NCI-H2081 treated with DMSO at 0.1 percent for 48 hours (cell line): ENCODE results near the gene STAT6.

Source experiments
- DNase-seq: peaks from one replicate; lab custom pipeline; 2025; lab: John Stamatoyannopoulos, UW

The STAT6 gene

GRCh38 chr12:57145460-57146059 lies 34.4 kb upstream of the STAT6 start:
- DNase-seq = no peak

DNA sequence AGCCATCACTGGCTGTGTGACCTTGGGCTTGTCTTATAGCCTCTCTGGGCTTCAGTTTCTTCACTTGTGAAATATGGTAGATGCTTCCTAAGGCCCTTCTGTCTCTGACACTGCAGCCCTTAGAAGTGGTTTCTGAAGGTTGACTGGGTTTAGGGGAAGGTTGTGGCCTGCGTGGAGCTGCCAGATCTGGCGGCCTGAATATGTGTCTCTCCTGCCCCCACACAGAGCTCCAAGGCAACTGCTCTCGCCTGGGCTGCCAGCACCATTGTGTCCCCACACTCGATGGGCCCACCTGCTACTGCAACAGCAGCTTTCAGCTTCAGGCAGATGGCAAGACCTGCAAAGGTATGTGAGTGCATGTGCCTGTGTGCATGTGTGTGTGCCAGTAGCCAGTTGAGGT lies 32.3 kb upstream of the STAT6 start:
- no peak for DNase-seq

DNA sequence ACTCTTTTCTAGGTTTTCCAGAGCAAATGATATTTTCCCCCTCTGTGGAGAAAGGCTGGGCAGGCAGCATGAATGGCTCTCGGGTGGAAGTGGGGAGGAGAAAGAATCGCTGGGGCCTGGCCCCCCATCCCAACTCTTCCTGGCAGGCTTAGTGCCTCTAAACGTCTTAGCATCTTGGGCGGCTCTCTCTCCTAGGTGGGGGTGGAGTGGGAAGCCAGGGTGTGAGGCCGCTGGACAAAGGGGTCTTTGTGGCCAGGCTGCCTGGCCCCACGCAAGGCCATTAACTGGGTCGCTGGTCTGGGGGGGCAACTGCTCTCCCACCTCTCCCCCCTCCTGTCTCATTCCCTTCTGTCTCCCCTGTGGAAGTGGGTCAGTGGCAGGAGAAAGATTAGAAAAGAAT lies 31.6 kb upstream of the STAT6 start:
- DNase-seq = no peak

DNA sequence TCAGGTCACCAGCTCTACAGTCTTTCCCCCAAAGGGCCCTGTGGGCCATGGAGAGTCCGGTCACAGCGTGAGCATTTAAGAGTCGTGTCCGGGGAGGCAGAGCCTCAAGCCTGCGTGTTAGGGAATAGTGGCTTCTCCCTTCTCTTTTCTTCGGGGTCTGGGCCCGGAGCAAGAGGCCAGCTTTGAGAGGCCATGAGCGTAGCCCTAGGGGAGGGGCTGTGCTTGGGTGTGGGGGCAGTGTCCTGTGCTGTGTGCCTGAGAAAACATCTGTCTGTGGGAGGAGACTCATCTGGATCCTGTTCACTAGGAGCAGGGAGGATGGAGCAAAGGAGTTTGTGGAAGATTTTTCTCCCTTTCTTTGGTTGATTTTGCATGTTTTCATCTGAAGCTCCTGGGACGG lies 31.0 kb upstream of the STAT6 start:
- DNase-seq = no peak

- DNase-seq = no peak
Measured at GRCh38 chr12:57141249-57141648, 30.1 kb upstream of the STAT6 start.

GRCh38 chr12:57139796-57140649 lies 28.9 kb upstream of the STAT6 start:
- DNase-seq = no peak

GRCh38 chr12:57138526-57139272 lies 27.5 kb upstream of the STAT6 start:
- no peak for DNase-seq

DNA sequence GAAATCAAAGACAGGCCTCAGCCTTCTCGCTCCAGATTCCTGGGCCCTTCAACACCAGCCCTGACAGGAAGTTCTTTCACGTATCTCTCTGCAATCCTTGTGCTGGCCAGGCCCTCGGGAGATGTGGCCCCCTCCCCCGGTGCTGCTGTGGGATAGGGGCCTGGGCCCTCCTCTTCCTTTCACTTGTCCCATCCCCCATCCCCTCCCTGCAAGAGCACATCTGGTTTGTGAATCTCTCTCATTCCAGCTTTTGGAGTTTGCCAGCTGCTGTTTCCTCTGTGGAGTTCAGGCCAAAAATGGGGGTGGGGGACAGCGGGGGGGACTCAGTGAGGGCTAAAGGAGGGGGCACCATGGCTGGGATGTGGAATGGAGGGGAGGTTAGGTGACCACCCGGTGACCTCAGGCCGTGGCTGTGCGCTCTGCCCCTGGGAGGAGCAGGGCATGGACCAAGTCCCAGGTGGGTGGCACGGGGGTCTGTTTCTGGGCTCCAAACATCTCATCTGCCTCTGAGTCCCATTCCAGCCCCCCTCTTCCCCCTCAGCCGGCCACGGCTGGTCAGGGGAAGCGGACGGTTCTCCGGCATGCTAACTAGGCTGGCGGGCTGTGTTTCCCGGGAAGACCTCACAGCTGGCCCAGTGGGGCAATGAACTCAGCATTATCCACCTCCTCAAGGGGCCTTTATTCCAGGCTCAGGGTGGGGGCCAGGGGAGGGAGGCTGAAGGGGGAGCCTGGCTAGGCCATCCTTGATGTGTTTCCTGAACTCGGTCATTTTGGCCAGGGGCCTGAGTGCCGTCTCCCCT lies 24.6 kb upstream of the STAT6 start:
- DNase-seq = no peak

DNA sequence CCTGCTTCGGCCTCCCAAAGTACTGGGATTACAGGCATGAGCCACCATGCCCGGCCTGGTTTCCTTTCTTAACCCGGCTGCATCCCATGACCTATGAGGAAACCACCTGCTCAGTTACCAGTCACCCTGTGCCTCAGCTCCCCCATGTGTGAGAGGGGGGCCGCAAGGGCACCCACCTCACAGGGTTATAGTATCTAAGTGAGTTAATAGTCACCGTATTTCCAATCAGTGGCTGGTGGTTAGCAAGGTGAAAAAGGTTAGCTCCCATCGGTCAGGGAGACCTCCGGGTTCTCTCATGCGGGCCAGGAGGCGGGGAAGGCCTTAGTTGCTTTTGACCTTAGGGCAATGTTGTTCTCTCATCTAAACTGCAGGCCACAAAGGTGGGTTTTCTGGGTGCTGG lies 23.8 kb upstream of the STAT6 start:
- no peak for DNase-seq

DNA sequence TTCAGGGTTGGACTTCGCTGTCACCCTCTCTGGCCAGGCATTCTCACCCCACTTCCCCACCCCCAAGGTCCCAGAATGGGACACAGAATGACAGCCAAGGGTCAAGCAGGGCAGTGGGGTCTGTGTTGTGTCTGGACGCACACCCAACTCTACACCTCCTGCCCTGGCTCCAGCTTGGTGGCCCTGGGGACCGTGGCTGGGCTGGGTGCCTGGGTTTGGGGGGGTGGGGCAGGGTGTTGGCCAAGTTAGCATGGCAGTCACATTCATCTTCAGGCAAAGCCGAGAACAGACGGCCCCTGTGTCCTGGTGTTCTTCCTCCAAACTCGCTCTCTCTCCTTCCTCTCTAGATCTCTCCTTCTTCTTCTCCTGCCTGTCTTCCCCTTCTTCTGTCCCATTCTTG lies 22.8 kb upstream of the STAT6 start:
- DNase-seq = no peak

DNA sequence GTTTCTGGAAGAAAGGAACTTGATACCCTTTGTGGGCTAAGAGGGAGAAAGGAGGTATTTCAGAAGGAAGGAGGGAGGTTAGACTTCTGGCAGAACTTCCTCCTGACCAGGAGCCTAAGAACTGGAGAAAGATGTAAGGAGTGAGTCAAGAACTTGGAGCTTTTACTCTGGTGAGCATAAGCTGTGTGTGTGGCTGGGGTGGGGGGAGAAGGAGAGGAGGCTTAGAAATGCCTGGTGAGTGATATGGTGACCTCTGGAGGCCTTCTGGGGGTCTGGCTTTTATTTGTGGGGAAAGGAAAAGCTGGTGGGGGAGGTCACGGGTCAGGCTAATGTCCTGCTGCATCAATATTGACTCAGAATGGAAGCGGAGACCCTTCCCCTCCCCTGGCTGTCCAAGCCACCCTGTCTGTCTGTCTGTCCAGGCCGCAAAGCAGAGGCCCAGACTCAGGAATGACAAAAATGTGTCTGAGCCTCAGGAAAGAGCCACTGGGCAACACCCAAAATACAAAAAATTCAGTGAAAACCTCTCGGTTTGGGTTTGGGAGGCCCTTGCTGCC lies 21.9 kb upstream of the STAT6 start:
- no peak for DNase-seq

GRCh38 chr12:57131896-57132744 lies 21.0 kb upstream of the STAT6 start:
- no peak for DNase-seq

DNA sequence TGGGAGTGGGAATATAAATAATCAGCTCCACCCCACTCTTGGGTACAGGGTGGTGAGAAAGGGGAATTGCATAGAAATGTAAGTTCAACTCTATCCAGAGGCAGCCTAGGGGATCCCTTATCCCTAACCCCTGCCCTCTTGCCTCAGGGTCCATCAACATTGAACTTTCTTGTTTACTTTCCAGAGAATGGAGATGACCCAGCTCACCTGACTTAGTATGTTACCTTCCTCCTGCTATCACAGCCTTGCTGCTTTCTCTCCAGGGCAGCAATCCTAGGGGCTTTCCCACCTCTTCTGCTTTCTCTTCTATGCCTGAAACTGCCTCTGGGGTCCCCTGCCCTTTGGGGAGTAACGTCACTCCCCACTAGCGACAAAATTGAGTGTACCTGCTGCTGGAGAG lies 19.8 kb upstream of the STAT6 start:
- no peak for DNase-seq

- DNase-seq = no peak
Measured at GRCh38 chr12:57129889-57130288, 18.7 kb upstream of the STAT6 start.

DNA sequence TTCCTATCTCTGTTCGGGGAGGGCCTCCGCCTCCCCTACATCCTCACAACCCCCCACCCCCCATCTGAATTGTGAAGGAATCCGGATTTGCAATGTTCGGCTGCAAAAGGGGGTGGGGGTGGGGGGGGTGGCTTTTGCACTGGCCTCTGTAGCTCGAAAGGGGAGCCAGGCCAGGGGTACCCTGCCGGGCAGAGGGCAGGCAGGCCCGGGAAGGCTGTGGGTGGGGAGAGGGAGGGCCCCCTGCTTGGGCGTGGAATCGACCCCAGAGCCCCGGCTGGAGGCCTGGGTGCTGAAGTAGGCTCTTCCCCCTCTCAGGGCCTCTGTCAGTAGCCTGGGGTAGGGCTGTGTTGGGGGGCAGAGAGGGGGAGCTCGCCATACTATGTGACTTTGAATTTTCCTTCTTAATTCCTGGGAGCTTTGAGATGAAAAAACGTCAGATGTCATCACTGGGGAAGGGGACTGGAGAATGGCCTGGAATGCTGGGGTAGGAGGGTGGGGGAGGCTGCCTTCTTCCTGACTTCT lies 18.2 kb upstream of the STAT6 start:
- DNase-seq = no peak

DNA sequence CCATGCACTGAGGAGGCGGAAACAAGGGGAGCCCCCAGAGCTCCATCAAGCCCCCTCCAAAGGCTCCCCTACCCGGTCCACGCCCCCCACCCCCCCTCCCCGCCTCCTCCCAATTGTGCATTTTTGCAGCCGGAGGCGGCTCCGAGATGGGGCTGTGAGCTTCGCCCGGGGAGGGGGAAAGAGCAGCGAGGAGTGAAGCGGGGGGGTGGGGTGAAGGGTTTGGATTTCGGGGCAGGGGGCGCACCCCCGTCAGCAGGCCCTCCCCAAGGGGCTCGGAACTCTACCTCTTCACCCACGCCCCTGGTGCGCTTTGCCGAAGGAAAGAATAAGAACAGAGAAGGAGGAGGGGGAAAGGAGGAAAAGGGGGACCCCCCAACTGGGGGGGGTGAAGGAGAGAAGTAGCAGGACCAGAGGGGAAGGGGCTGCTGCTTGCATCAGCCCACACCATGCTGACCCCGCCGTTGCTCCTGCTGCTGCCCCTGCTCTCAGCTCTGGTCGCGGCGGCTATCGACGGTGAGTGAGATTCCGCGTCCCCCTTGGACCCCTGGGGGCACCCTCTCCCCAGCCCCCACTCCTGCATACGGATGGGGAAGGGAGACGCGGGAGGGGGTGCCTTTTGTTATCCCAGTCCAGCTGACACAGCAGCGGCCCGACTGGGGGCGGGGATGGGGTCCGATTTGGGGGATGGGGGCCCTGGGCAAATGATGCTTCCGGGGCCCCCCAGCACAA lies 17.5 kb upstream of the STAT6 start:
- no peak for DNase-seq

DNA sequence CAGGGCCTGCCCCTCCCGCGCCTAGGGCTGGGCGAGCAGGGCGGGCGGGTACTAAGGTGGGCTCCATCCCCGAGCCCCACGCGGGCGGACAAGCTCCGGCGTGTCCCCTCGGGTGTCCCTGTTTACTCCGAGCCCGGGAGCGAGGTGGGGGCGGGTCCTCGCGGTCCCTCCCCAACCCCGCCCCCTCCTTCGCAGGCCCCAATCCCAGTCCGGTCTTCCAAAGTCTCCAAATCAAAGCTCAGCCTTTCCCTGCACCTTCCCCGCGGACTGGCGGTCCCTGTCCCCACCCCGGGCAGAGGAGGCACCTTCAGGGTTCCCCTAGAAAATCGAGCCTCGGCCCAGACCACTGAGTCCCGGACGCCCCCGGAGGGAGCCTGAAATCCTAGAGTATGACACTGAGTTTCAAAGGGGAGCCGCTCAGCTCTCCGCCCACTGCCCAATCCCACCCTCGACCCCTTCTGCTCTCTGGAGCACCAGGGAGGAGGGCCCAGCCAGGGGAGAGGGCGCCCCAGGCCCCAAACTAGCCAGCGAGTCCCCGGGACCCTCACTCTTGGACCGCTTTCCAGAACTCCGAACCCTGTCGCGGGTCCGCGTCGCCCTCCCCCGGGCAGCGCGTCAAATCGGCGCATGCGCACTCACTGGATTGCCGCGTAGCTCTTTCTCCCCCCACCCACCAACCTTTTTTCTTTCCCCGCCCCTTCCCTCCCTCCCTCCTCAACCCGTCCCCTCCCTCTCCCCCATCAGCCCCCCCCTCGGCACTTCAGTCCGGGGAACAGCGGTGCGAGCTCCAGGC lies 16.8 kb upstream of the STAT6 start, which contains the start of gene LRP1:
Gene LRP1 (plus strand): TSS at position 758 of the 793 bp plus-strand sequence. CDS start 482 bp downstream, outside the sequence.
- no peak for DNase-seq

- DNase-seq = no peak
Measured at GRCh38 chr12:57127101-57127725, 16.1 kb upstream of the STAT6 start.

DNA sequence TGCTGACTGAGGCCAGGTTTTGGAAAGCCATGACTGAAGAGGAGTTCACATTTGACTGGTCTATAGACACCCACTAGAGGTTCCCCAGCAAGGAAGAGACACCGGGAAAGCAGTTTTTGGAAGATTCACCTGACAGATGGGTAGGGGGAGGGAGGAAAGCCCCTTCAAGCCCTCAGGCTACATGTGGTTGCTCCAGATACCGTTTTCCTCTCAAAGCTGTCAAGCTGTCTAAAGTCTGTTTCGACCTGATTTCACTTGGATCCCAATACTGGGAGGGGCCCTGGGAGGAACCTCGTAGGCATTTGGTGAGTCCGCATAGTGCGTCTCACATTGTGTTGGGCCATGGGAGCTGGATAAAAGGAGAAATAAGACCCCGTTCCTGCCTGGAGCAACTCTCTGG lies 15.4 kb upstream of the STAT6 start:
- DNase-seq = no peak
